ENCODE measurements around the gene UBE2E3. TPM values are rescaled to one million over a fixed set of nuclear protein-coding genes. Genes with fewer than 3 reads are reported as not detected.

UBE2E3 gene
- total RNA-seq, 2 donors from 2014 or later = 43.1 to 52.5 TPM

DNA sequence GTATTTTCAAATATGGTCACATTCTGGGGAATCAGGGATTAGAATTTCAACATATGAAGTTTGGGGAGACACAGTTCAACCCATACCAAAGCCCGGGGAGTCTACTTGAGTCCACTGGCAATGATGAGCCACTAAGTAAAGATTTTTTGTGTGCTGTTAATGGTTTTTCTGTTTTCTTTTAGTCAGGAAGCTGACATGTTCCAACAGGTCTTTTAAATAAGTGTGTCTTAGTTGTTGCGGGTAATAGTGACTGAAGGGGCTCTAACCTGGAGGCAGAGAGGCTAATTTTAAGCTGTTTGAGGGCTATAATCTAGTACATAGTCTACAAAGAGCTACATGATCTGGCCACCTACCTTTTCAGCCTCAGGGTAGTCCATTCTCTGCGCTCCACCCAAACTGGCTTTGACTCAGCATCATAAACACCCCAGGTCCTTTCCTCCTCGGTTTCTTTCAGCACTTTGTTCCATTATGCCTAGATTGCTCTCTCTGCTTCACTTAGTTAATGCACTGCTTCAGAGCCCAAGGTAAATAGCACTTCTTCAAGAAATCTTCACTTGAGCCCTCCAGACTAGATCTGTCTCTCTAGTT is 17.6 kb upstream of the UBE2E3 start:
- no peak overlapping the region for H3K4me3 ChIP-seq
- H3K9me3 ChIP-seq = no peaks in the 10 kb centered on the region
- H3K9ac ChIP-seq (ENCODE audit: low read depth in 2 of 2, low read length in 2 of 2) = no peak overlapping the region
- no peaks in the 10 kb centered on the region for H3K4me1 ChIP-seq
- H3K27me3 ChIP-seq = no peaks in the 10 kb centered on the region
- intact Hi-C loops (cut with DNase I) = no loop called here
- DNase-seq = no peak
- no peak overlapping the region for H3K27ac ChIP-seq
- H3K36me3 ChIP-seq = no peaks in the 10 kb centered on the region
- TF ChIP-seq, protein P1, sequence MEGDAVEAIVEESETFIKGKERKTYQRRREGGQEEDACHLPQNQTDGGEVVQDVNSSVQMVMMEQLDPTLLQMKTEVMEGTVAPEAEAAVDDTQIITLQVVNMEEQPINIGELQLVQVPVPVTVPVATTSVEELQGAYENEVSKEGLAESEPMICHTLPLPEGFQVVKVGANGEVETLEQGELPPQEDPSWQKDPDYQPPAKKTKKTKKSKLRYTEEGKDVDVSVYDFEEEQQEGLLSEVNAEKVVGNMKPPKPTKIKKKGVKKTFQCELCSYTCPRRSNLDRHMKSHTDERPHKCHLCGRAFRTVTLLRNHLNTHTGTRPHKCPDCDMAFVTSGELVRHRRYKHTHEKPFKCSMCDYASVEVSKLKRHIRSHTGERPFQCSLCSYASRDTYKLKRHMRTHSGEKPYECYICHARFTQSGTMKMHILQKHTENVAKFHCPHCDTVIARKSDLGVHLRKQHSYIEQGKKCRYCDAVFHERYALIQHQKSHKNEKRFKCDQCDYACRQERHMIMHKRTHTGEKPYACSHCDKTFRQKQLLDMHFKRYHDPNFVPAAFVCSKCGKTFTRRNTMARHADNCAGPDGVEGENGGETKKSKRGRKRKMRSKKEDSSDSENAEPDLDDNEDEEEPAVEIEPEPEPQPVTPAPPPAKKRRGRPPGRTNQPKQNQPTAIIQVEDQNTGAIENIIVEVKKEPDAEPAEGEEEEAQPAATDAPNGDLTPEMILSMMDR (IDR thresholded peaks at IDR 0.05) = no peak

DNA sequence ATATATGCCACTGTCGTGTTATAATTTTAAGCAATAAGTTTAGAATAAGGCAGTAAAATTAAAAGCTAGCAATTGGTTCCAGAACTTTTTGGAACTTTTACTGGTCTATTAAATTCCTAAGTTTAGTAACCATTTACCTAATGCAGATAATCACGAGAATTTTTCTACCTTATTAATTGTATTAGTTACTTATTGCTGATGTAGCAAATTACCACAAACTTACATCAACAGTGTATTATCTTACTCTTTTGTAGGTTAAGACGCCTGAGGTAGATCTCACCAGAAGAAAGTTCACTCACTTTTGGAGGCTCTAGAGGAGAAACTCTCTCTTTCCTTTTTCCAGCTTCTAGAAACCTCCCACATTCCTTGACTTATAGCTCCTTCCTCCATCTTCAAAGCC is 14.0 kb upstream of the UBE2E3 start:
- no peak for DNase-seq
- intact Hi-C loops (cut with DNase I) = no loop called here
- no peaks in the 10 kb centered on the region for H3K4me1 ChIP-seq
- no peaks in the 10 kb centered on the region for H3K27me3 ChIP-seq
- H3K36me3 ChIP-seq = no peaks in the 10 kb centered on the region
- H3K9me3 ChIP-seq = no peaks in the 10 kb centered on the region
- no peak overlapping the region for H3K27ac ChIP-seq
- no peak overlapping the region for H3K9ac ChIP-seq (ENCODE audit: low read depth in 2 of 2, low read length in 2 of 2)
- TF ChIP-seq, protein P1 (IDR thresholded peaks at IDR 0.05) = no peak
- H3K4me3 ChIP-seq = no peak overlapping the region

DNA sequence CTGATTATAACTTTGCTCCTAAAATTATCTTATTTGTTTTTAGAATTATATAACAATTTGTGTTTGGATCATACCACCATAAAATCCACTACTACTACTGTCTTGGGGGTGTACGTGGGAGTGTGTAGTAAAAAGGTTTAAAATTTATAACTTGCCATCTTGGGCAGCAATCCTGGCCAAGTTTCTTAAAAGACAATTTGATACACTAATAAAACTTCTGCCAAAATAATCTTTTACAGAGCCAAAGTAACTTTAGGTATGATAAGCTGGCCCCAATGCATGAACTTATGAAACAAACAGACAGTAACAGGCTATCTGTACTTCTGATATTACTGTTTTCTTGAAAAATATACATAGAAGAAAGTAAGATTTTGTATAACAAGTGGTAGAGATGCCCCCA is 11.3 kb upstream of the UBE2E3 start:
- no peaks in the 10 kb centered on the region for H3K9me3 ChIP-seq
- intact Hi-C loops (cut with DNase I) = no loop called here

DNA sequence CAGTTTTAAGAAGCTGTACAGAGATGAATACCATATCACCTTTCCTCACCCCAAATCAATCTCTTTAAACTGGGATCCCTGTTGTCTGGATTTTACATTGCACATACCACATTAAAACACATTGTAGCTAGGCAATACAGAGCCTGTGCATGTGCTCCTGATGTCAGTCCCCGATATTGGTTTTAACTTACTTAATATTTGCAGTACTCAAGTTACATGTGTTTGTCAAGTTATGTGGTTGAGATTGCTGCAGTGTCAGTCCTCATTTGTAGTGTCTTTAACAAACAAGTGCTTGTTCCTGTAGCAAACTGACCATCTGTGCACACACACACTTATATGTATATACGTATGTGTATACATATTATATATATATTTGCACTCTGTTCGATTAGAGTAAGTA is 10.4 kb upstream of the UBE2E3 start:
- H3K4me3 ChIP-seq = no peak overlapping the region
- no peak for DNase-seq
- H3K9me3 ChIP-seq = no peaks in the 10 kb centered on the region
- no peaks in the 10 kb centered on the region for H3K36me3 ChIP-seq
- TF ChIP-seq, protein P1 (IDR thresholded peaks at IDR 0.05) = no peak
- H3K4me1 ChIP-seq = no peaks in the 10 kb centered on the region
- H3K27me3 ChIP-seq = no peaks in the 10 kb centered on the region
- no peak overlapping the region for H3K9ac ChIP-seq (ENCODE audit: low read depth in 2 of 2, low read length in 2 of 2)
- H3K27ac ChIP-seq = no peak overlapping the region
- intact Hi-C loops (cut with DNase I) = no loop called here

More for the DNA sequence above, 11.3 kb upstream of the UBE2E3 start:
- no peak for DNase-seq
- Histone ChIP-seq H3K9ac (ENCODE audit: low read depth in 2 of 2, low read length in 2 of 2) (no peak overlapping the region), H3K36me3 (no peaks in the 10 kb centered on the region), H3K4me1 (no peaks in the 10 kb centered on the region), H3K4me3 (no peak overlapping the region), H3K27ac (no peak overlapping the region), H3K27me3 (no peaks in the 10 kb centered on the region)
- TF ChIP-seq, protein P1 (IDR thresholded peaks at IDR 0.05) = no peak

DNA sequence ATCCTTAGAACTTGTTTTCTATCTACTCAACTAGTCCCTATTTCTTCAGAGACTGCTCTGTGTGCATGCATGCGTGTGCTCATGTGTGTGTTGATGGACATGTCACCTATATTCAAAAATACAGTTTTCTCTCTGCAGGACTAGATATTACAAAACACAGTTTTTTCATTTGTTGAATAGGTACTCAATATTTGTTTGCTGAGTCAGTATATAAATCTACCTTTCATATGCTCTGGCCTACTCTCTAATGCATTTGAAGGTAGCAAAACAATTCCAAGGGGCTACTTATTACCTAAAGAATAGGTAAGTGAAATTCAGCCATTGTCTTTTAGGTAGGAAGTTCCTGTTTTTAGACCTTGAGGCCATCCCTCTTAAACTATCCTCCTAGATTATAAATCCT is 8.6 kb upstream of the UBE2E3 start:
- Histone ChIP-seq H3K27ac (no peak overlapping the region), H3K36me3 (no peaks in the 10 kb centered on the region), H3K4me1 (no peaks in the 10 kb centered on the region), H3K4me3 (no peak overlapping the region), H3K9ac (ENCODE audit: low read depth in 2 of 2, low read length in 2 of 2) (no peak overlapping the region), H3K27me3 (no peaks in the 10 kb centered on the region), H3K9me3 (no peaks in the 10 kb centered on the region)
- no peak for DNase-seq
- TF ChIP-seq, protein P1 (IDR thresholded peaks at IDR 0.05) = no peak
- intact Hi-C loops (cut with DNase I) = no loop called here
